HEK293T (cell line): ENCODE measurements around the gene ORMDL2.

Experiments
- ARNT ChIP-seq: fragments of 450-650 bp; IDR thresholded peaks from 2 replicates; pipeline ENCODE4 v1.6.1; 2017; ENCODE audit warnings: mild to moderate bottlenecking
- BHLHE40 ChIP-seq: fragments of 450-650 bp; IDR thresholded peaks from 2 replicates; pipeline ENCODE4 v1.6.1; 2016; ENCODE audit warnings: mild to moderate bottlenecking, moderate library complexity, borderline replicate concordance
- CTBP1 ChIP-seq: fragments of 450-650 bp; IDR thresholded peaks from 2 replicates; pipeline ENCODE4 v1.6.1; 2016; ENCODE audit warnings: borderline replicate concordance
- FOXA1 ChIP-seq: fragments of 450-650 bp; IDR thresholded peaks from 2 replicates; pipeline ENCODE4 v1.6.1; 2016; ENCODE audit warnings: mild to moderate bottlenecking
- L3MBTL2 ChIP-seq: fragments of 450-650 bp; conservative IDR thresholded peaks from 2 replicates; pipeline ENCODE4 v1.6.1; 2016; ENCODE audit warnings: mild to moderate bottlenecking

GRCh38 chr12:55824726-55825125 lies 6.9 kb downstream of the ORMDL2 start:
- TF ChIP-seq BHLHE40 (no peak), FOXA1 (no peak), CTBP1 (no peak), ARNT (no peak), L3MBTL2 (no peak)
